ENCODE measurements around the gene UBE2Z. TPM values are rescaled to one million over a fixed set of nuclear protein-coding genes. Genes with fewer than 3 reads are reported as not detected.

The UBE2Z gene
- total RNA-seq, 1 experiment from 2014 or later, result 131 TPM

GRCh38 chr17:48907713-48908046 lies 527 bp upstream of the UBE2Z start:
- peaks cover 49% of the 10 kb centered on the region for H3K79me2 ChIP-seq (ENCODE audit: low read length)
- H3K9ac ChIP-seq (ENCODE audit: low read length), result peak overlapping the region; percentile 94
- H3K36me3 ChIP-seq (ENCODE audit: low read depth, low read length), result peaks cover 24% of the 10 kb centered on the region
- peak overlapping the region; percentile 89 for H3K4me2 ChIP-seq (ENCODE audit: low read length)
- peaks cover 34% of the 10 kb centered on the region for H4K20me1 ChIP-seq (ENCODE audit: low read length)
- POLR2A ChIA-PET (ENCODE audit: unreplicated experiment), result interaction anchor here (0.6 kb wide), 2 partner anchors 37 to 757 kb away, joined by 4 to 6 read pairs; partner anchors contain the start of gene SNF8
- ATAC-seq, result peak; percentile 2; the same call in 1 of the 2 replicates
- peak; percentile 47 for DNase-seq
- TF ChIP-seq, protein P1, sequence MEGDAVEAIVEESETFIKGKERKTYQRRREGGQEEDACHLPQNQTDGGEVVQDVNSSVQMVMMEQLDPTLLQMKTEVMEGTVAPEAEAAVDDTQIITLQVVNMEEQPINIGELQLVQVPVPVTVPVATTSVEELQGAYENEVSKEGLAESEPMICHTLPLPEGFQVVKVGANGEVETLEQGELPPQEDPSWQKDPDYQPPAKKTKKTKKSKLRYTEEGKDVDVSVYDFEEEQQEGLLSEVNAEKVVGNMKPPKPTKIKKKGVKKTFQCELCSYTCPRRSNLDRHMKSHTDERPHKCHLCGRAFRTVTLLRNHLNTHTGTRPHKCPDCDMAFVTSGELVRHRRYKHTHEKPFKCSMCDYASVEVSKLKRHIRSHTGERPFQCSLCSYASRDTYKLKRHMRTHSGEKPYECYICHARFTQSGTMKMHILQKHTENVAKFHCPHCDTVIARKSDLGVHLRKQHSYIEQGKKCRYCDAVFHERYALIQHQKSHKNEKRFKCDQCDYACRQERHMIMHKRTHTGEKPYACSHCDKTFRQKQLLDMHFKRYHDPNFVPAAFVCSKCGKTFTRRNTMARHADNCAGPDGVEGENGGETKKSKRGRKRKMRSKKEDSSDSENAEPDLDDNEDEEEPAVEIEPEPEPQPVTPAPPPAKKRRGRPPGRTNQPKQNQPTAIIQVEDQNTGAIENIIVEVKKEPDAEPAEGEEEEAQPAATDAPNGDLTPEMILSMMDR (conservative IDR thresholded peaks at IDR 0.05; ENCODE audit: low read depth, low read length), result no peak
- TF ChIP-seq EZH2phosphoT487 (IDR thresholded peaks at IDR 0.05; ENCODE audit: borderline replicate concordance, low read length) (no peak), EZH2 (IDR thresholded peaks at IDR 0.05; ENCODE audit: low read length, unreplicated experiment) (no peak)
- H3K27ac ChIP-seq (ENCODE audit: low read length), result peak overlapping the region; percentile 74
- H3K4me3 ChIP-seq (ENCODE audit: low read length), result peak overlapping the region; percentile 85
- H3F3A ChIP-seq (ENCODE audit: low read length, unreplicated experiment), result no peaks in the 10 kb centered on the region
- peak overlapping the region; percentile 78 for H2AFZ ChIP-seq (ENCODE audit: low read length)
- peaks cover 36% of the 10 kb centered on the region for H3K4me1 ChIP-seq (ENCODE audit: insufficient read depth, low read length)
- intact Hi-C loops (cut with micrococcal nuclease), result loop anchor here (1.0 kb wide), 1 partner anchor 15 kb away; the partner anchor contains the start of gene ATP5MC1
- BruUV-seq (replicated peaks), result TSS peak; percentile 95
- no peaks in the 10 kb centered on the region for H3K9me3 ChIP-seq (ENCODE audit: low read length)
- no peaks in the 10 kb centered on the region for H3K9me2 ChIP-seq (replicated peaks; ENCODE audit: low read length)
- CTCF ChIA-PET, result interaction anchor here (0.5 to 1.6 kb wide), 4 partner anchors 15 to 1376 kb away, joined by 3 to 9 read pairs (median 4); partner anchors contain the start of gene ATP5MC1
- H3K27me3 ChIP-seq (ENCODE audit: low read length), result no peaks in the 10 kb centered on the region

GRCh38 chr17:48908853-48909394 lies 717 bp downstream of the UBE2Z start:
- no TSS peak for BruUV-seq (replicated peaks)
- Histone ChIP-seq H3K27me3 (ENCODE audit: low read length) (no peaks in the 10 kb centered on the region), H3K4me2 (ENCODE audit: low read length) (peak overlapping the region; percentile 89), H3K9me2 (replicated peaks; ENCODE audit: low read length) (no peaks in the 10 kb centered on the region), H3F3A (ENCODE audit: low read length, unreplicated experiment) (no peaks in the 10 kb centered on the region), H3K9me3 (ENCODE audit: low read length) (no peaks in the 10 kb centered on the region), H3K4me1 (ENCODE audit: insufficient read depth, low read length) (peaks cover 36% of the 10 kb centered on the region), H2AFZ (ENCODE audit: low read length) (peak overlapping the region; percentile 56), H3K27ac (ENCODE audit: low read length) (peak overlapping the region; percentile 74), H3K36me3 (ENCODE audit: low read depth, low read length) (peaks cover 34% of the 10 kb centered on the region), H4K20me1 (ENCODE audit: low read length) (peaks cover 43% of the 10 kb centered on the region), H3K4me3 (ENCODE audit: low read length) (peak overlapping the region; percentile 85), H3K9ac (ENCODE audit: low read length) (peak overlapping the region; percentile 94), H3K79me2 (ENCODE audit: low read length) (peaks cover 62% of the 10 kb centered on the region)
- ATAC-seq (peak; percentile 60), DNase-seq (peak; percentile 91)
- intact Hi-C loops (cut with micrococcal nuclease), result loop anchor here (1.0 kb wide), 1 partner anchor 17 kb away; the partner anchor contains the start of gene ATP5MC1
- ChIA-PET POLR2A (ENCODE audit: unreplicated experiment) (no interaction called here), CTCF (interaction anchor here (1.6 kb wide), 1 partner anchor 24 kb away, joined by 9 read pairs; no protein-coding TSS in a partner anchor)
- TF ChIP-seq, protein P1 (conservative IDR thresholded peaks at IDR 0.05; ENCODE audit: low read depth, low read length), result no peak
- TF ChIP-seq EZH2phosphoT487 (IDR thresholded peaks at IDR 0.05; ENCODE audit: borderline replicate concordance, low read length) (no peak), EZH2 (IDR thresholded peaks at IDR 0.05; ENCODE audit: low read length, unreplicated experiment) (no peak)

DNA sequence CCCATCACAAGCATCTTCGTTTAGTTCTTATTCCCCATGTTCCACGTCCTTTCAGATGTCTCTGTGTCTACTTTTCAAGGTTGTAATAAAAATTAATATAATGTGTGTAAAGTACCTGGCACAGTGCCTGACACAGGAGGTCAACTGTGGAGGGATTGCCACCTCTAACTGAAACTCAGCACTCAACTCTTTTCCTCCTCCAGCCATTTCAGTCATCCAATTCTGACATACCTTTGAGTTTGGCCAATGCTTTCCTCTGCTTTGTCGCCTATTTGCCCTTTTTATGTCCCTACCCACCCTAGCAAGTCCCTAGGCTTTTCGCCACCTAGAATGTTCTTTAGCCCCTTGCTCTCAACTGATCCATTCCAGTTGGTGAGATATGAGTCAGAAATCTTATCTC lies 1.6 kb downstream of the UBE2Z start:
- intact Hi-C loops (cut with micrococcal nuclease), result no loop called here
- TF ChIP-seq EZH2phosphoT487 (IDR thresholded peaks at IDR 0.05; ENCODE audit: borderline replicate concordance, low read length), result no peak
- H3K4me3 ChIP-seq (ENCODE audit: low read length), result peak overlapping the region; percentile 85
- ChIA-PET POLR2A (ENCODE audit: unreplicated experiment) (no interaction called here), CTCF (no interaction called here)
- no peaks in the 10 kb centered on the region for H3F3A ChIP-seq (ENCODE audit: low read length, unreplicated experiment)
- DNase-seq (no peak), ATAC-seq (no peak)
- peak overlapping the region; percentile 94 for H3K9ac ChIP-seq (ENCODE audit: low read length)
- H3K36me3 ChIP-seq (ENCODE audit: low read depth, low read length), result peaks cover 42% of the 10 kb centered on the region
- no peaks in the 10 kb centered on the region for H3K27me3 ChIP-seq (ENCODE audit: low read length)
- no peak overlapping the region for H3K27ac ChIP-seq (ENCODE audit: low read length)
- H2AFZ ChIP-seq (ENCODE audit: low read length), result no peak overlapping the region
- TSS peak; percentile 35 for BruUV-seq (replicated peaks)
- peaks cover 46% of the 10 kb centered on the region for H4K20me1 ChIP-seq (ENCODE audit: low read length)
- peak overlapping the region; percentile 89 for H3K4me2 ChIP-seq (ENCODE audit: low read length)
- H3K9me2 ChIP-seq (replicated peaks; ENCODE audit: low read length), result no peaks in the 10 kb centered on the region
- peaks cover 71% of the 10 kb centered on the region for H3K79me2 ChIP-seq (ENCODE audit: low read length)
- peaks cover 37% of the 10 kb centered on the region for H3K4me1 ChIP-seq (ENCODE audit: insufficient read depth, low read length)
- no peaks in the 10 kb centered on the region for H3K9me3 ChIP-seq (ENCODE audit: low read length)

All from PC-3 (cell line).